Suprapubic skin (tissue), 4 donors: ENCODE results near the gene CCDC144A.
"Not testable (repeated sequence)": the region's sequence is repeated elsewhere in the genome, so short reads cannot be mapped to it uniquely, and the experiment has no call there.

ENCODE experiments used
- CTCF ChIP-seq, 2 donors: fragments of 200-600 bp in 1 of 2; fragments of 450-650 bp in 1 of 2; sonication (generic) in 1 of 2; IDR thresholded peaks; one replicate each; pipeline ENCODE4 v1.5.1; 2016 to 2019; ENCODE audit warnings: antibody characterized with exemption in 2 of 2, mild to moderate bottlenecking in 1 of 2, moderate library complexity in 1 of 2
- POLR2A ChIP-seq, 2 donors: fragments of 450-650 bp; IDR thresholded peaks; one replicate each; pipeline ENCODE4 v1.6.1; 2017; ENCODE audit warnings: antibody characterized with exemption in 2 of 2, mild to moderate bottlenecking in 2 of 2, moderate library complexity in 2 of 2
- POLR2AphosphoS5 ChIP-seq, 3 donors: sonication (generic); formaldehyde crosslinking; IDR thresholded peaks; one replicate each; pipeline ENCODE4 v1.6.1; 2017; ENCODE audit warnings: antibody characterized with exemption in 3 of 3

GRCh38 chr17:16789622-16790021 lies 99.6 kb downstream of the CCDC144A start:
- TF ChIP-seq CTCF, POLR2A, POLR2AphosphoS5 (IDR thresholded peaks at IDR 0.05): not testable (repeated sequence)
